GM23338 (cell line): Measurements from ENCODE around the gene PTBP3.

Experiments used
- CREB1 ChIP-seq: fragments of 250-450 bp; sonication (Bioruptor Pico); IDR thresholded peaks from 2 replicates; pipeline ENCODE4 v1.5.0; 2020; ENCODE audit warnings: low read depth, mild to moderate bottlenecking, moderate library complexity
- EZH2 ChIP-seq: fragments of 200-600 bp; sonication (generic); IDR thresholded peaks from one replicate; pipeline ENCODE4 v1.8.0; 2017; ENCODE audit warnings: antibody characterized with exemption, mild to moderate bottlenecking, low read depth; ENCODE audit not compliant: unreplicated experiment
- EZH2phosphoT487 ChIP-seq: fragments of 200-600 bp; sonication (generic); IDR thresholded peaks from one replicate; pipeline ENCODE4 v1.8.1; 2018; ENCODE audit warnings: antibody characterized with exemption; ENCODE audit not compliant: unreplicated experiment
- JUNB ChIP-seq: IDR thresholded peaks from one replicate; pipeline ENCODE4 v1.6.1; 2016; ENCODE audit warnings: antibody characterized with exemption; ENCODE audit not compliant: unreplicated experiment
- POLR2AphosphoS5 ChIP-seq: IDR thresholded peaks from 2 replicates; pipeline ENCODE4 v1.6.1; 2016; ENCODE audit warnings: antibody characterized with exemption, low read depth
- TF ChIP-seq, protein P1 (sequence below), 2 experiments: fragments of 200-600 bp in 1 of 2; sonication (generic) in 1 of 2; conservative IDR thresholded peaks; 2 replicates each; pipeline versions ENCODE4 v1.5.1 to v1.6.1; 2016 to 2017; ENCODE audit warnings: antibody characterized with exemption in 2 of 2, low read depth in 2 of 2, mild to moderate bottlenecking in 2 of 2, moderate library complexity in 1 of 2

DNA sequence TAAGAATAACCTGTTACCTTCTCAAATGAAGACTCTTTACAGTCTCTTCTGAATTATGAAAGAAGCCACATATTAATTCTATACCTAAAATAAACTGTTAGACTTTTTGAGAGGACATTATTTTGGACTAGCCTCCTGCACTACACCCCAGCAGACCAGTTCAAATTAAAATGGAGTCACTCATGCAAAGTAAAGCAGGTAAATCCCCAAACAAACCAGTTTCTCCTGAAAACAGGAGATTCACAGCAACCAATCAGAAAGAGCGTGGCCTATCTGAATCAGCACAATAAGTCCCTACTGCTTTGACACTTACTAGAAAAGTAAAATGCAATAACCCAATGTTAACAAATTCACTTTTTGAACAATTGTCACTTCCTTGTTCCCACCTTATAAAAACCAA, 58.8 kb downstream of the PTBP3 start:
- TF ChIP-seq, protein P1, sequence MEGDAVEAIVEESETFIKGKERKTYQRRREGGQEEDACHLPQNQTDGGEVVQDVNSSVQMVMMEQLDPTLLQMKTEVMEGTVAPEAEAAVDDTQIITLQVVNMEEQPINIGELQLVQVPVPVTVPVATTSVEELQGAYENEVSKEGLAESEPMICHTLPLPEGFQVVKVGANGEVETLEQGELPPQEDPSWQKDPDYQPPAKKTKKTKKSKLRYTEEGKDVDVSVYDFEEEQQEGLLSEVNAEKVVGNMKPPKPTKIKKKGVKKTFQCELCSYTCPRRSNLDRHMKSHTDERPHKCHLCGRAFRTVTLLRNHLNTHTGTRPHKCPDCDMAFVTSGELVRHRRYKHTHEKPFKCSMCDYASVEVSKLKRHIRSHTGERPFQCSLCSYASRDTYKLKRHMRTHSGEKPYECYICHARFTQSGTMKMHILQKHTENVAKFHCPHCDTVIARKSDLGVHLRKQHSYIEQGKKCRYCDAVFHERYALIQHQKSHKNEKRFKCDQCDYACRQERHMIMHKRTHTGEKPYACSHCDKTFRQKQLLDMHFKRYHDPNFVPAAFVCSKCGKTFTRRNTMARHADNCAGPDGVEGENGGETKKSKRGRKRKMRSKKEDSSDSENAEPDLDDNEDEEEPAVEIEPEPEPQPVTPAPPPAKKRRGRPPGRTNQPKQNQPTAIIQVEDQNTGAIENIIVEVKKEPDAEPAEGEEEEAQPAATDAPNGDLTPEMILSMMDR (conservative IDR thresholded peaks at IDR 0.05; ENCODE audit: low read depth in 2 of 2) = no peak
- TF ChIP-seq JUNB = no peak
- no peak for TF ChIP-seq POLR2AphosphoS5
- no peak for TF ChIP-seq EZH2
- TF ChIP-seq EZH2phosphoT487 = no peak
- no peak for TF ChIP-seq CREB1 (CRISPR knock-in tag)
